Hematopoietic multipotent progenitor cell treated with erythropoietin and hydrocortisone succinate and interleukin-3 and kit ligand, for 17 days (in vitro differentiated cells): ENCODE data around the gene BUB3.

Experiments
- DNase-seq: peaks from one replicate; pipeline ENCODE4 v3.0.0-alpha.2; 2015; ENCODE audit warnings: low spot score

BUB3 gene

DNA sequence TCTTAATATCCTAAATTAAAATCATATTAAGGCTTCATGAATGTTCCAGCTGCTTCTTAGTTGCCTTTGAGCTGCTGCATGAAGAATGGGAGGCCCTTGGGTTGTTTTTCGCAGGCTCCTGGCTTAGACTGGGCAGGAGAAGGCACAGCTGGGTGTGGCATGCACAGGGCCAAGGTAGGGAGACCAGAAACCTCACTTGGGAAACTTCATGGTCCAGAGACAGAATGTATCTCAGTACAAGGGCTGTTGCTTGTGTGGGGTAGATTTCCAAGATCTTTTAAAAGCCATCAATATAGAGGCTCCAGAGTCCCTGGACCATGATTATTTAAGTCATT is 49.9 kb downstream of the BUB3 start:
- no peak for DNase-seq

DNA sequence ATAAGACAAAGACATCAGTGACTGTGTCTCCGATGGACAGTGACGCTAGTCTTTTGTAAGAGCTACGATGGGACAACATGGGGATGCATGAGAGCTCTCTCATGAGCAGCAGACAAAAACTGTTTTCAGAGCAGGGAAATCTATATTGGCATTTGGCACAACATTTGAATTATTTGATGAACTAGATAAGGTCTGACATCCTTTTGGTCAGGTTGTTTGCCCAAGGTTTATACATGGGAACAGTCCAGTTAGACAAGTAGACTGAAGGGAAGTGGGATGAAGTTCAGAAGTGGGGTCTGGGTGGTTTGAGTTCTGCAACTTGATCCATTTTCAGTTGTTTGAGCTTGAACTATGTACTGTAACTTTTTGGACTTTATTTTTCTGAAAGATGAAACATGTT is 50.8 kb downstream of the BUB3 start:
- DNase-seq = no peak

DNA sequence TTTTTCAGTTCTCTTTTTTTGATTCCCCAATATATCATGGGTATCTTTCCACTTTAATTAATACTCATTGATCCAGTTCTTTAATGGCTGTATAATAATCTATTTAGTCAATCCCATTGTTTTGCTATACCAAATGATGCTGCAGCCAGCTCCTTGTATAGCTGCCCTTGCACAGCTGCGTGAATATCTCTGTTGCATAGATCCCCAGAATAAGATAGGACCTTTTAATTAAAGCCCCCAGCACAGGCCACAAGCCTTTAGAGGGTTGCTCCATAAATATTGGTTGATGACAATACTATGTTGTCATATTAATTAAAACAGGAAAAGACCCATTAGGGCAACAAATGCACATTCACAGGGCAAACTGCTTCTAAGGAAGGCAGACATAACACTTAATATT is 57.9 kb downstream of the BUB3 start:
- no peak for DNase-seq

DNA sequence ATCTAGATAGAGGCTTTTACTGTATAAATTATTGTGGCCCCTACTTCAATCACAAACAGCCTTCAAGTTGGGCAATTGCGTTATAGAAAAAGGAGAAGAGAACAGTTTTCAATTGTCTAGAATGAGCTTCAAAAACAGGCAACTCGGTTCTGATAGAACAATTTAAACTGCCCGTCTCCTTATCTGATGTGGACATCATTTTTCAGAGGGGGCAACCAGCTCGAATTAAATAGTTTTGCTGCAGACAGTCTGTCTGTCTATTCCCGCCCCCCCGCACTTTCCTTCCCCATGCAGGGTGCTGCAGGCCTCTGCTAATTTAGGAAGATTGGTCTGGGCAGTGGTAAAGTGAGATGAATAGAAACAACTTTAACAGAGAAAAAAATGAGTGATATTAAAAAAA is 58.4 kb downstream of the BUB3 start:
- no peak for DNase-seq

DNA sequence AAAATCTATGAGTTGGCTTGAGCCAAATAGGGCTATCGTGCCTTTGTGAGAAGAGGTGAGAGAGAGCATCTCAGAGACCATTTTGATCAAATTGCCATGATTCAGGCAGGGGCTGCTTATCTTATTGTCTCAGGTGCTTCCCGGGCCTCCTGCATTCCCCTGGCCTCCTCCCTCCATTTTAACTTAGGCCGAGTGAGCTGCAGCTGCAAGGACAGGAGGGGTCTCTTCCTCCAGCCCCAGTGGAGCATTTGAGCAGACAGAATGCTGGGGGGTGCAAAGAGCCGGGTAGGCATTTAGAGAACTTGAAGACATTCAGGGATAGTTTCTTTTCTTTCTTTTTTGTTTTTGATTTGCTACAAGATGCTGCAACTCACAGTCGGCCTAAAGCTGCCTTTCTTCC is 59.0 kb downstream of the BUB3 start:
- DNase-seq = no peak
